ENCODE measurements around the gene SLC35E2B. TPM values are rescaled to one million over a fixed set of nuclear protein-coding genes. Genes with fewer than 3 reads are reported as not detected.
A peak's percentile ranks its signal among the peaks of the same experiment; 100 is the strongest.
"Not testable (repeated sequence)": the region's sequence is repeated elsewhere in the genome, so short reads cannot be mapped to it uniquely, and the experiment has no call there.

SLC35E2B gene
- total RNA-seq (37.2 and 55.8 TPM in 2 replicates), polyA plus RNA-seq (17.5 and 25.5 TPM in 2 replicates), polyA minus RNA-seq (ENCODE audit: low replicate concordance) (45.3 and 64.6 TPM in 2 replicates)
- 21.2 and 29.2 TPM in 2 replicates for polyA plus RNA-seq (2012)

GRCh38 chr1:1692714-1693647 lies at the start of gene SLC35E2B:
Gene SLC35E2B, minus strand, starts transcription at chr1:1692795. Its CDS starts 16,096 bp downstream, at chr1:1676699.
- DNase-seq (ENCODE audit: low read depth in 2 of 2): peak; percentile 93 to 97
- H3K4me2 ChIP-seq (ENCODE audit: extremely low read depth, insufficient read depth, low read length); H3K9me3 ChIP-seq (ENCODE audit: control insufficient read depth, insufficient read depth, low read depth, low read length); H4K20me1 ChIP-seq (ENCODE audit: control insufficient read depth, extremely low read depth, insufficient read depth, low read length); H3K27me3 ChIP-seq (ENCODE audit: control insufficient read depth, insufficient read depth, low read length); H3K36me3 ChIP-seq (ENCODE audit: control insufficient read depth, insufficient read depth, low read length); H2AFZ ChIP-seq (ENCODE audit: low read length); H3K4me1 ChIP-seq (ENCODE audit: control insufficient read depth, extremely low read depth, insufficient read depth, low read length): not testable (repeated sequence)
- peak within 1 kb of the TSS; percentile 31 to 54 (median 44) for H3K4me3 ChIP-seq (replicated peaks in 1 of 4; ENCODE audit: control extremely low read depth in 1 of 4, insufficient read depth in 1 of 4, low read depth in 3 of 4, low read length in 4 of 4)
- peaks cover 11% of the 10 kb centered on the region for H3K79me2 ChIP-seq (ENCODE audit: control insufficient read depth, insufficient read depth, low read length)
- H3K27ac ChIP-seq (ENCODE audit: insufficient read depth, low read length): peak within 1 kb of the TSS; percentile 73
- peak in 1 of 2 donors; percentile 38 for TF ChIP-seq CTCF (conservative IDR thresholded peaks at IDR 0.05 in 1 of 2, IDR thresholded peaks at IDR 0.05 in 1 of 2; ENCODE audit: low read depth in 1 of 2, low read length in 2 of 2)
- peak within 1 kb of the TSS; percentile 70 for H3K9ac ChIP-seq (ENCODE audit: insufficient read depth, low read length)

GRCh38 chr1:1741013-1741412 lies 48.4 kb upstream of the SLC35E2B start:
- H3K27me3 ChIP-seq (ENCODE audit: control insufficient read depth, insufficient read depth, low read length); H3K4me2 ChIP-seq (ENCODE audit: extremely low read depth, insufficient read depth, low read length); H4K20me1 ChIP-seq (ENCODE audit: control insufficient read depth, extremely low read depth, insufficient read depth, low read length); H2AFZ ChIP-seq (ENCODE audit: low read length); H3K4me1 ChIP-seq (ENCODE audit: control insufficient read depth, extremely low read depth, insufficient read depth, low read length); H3K9me3 ChIP-seq (ENCODE audit: control insufficient read depth, insufficient read depth, low read depth, low read length); H3K9ac ChIP-seq (ENCODE audit: insufficient read depth, low read length); H3K4me3 ChIP-seq (replicated peaks in 1 of 4; ENCODE audit: control extremely low read depth in 1 of 4, insufficient read depth in 1 of 4, low read depth in 3 of 4, low read length in 4 of 4); H3K36me3 ChIP-seq (ENCODE audit: control insufficient read depth, insufficient read depth, low read length); H3K27ac ChIP-seq (ENCODE audit: insufficient read depth, low read length); H3K79me2 ChIP-seq (ENCODE audit: control insufficient read depth, insufficient read depth, low read length): not testable (repeated sequence)
- DNase-seq (ENCODE audit: low read depth in 2 of 2): peak; percentile 91 to 99

GRCh38 chr1:1738799-1739337 lies 46.3 kb upstream of the SLC35E2B start:
- not testable (repeated sequence) for H3K4me2 ChIP-seq (ENCODE audit: extremely low read depth, insufficient read depth, low read length); H3K9me3 ChIP-seq (ENCODE audit: control insufficient read depth, insufficient read depth, low read depth, low read length); H3K27me3 ChIP-seq (ENCODE audit: control insufficient read depth, insufficient read depth, low read length); H2AFZ ChIP-seq (ENCODE audit: low read length); H3K4me1 ChIP-seq (ENCODE audit: control insufficient read depth, extremely low read depth, insufficient read depth, low read length); H3K9ac ChIP-seq (ENCODE audit: insufficient read depth, low read length); H3K79me2 ChIP-seq (ENCODE audit: control insufficient read depth, insufficient read depth, low read length); H4K20me1 ChIP-seq (ENCODE audit: control insufficient read depth, extremely low read depth, insufficient read depth, low read length); H3K4me3 ChIP-seq (replicated peaks in 1 of 4; ENCODE audit: control extremely low read depth in 1 of 4, insufficient read depth in 1 of 4, low read depth in 3 of 4, low read length in 4 of 4); H3K36me3 ChIP-seq (ENCODE audit: control insufficient read depth, insufficient read depth, low read length); H3K27ac ChIP-seq (ENCODE audit: insufficient read depth, low read length); DNase-seq (ENCODE audit: low read depth in 2 of 2)

GRCh38 chr1:1737675-1738590 lies 45.3 kb upstream of the SLC35E2B start:
- not testable (repeated sequence) for DNase-seq (ENCODE audit: low read depth in 2 of 2); H4K20me1 ChIP-seq (ENCODE audit: control insufficient read depth, extremely low read depth, insufficient read depth, low read length); H3K36me3 ChIP-seq (ENCODE audit: control insufficient read depth, insufficient read depth, low read length); H3K9me3 ChIP-seq (ENCODE audit: control insufficient read depth, insufficient read depth, low read depth, low read length); H3K4me1 ChIP-seq (ENCODE audit: control insufficient read depth, extremely low read depth, insufficient read depth, low read length); H2AFZ ChIP-seq (ENCODE audit: low read length); H3K9ac ChIP-seq (ENCODE audit: insufficient read depth, low read length); H3K79me2 ChIP-seq (ENCODE audit: control insufficient read depth, insufficient read depth, low read length); H3K4me3 ChIP-seq (replicated peaks in 1 of 4; ENCODE audit: control extremely low read depth in 1 of 4, insufficient read depth in 1 of 4, low read depth in 3 of 4, low read length in 4 of 4); H3K27ac ChIP-seq (ENCODE audit: insufficient read depth, low read length); H3K27me3 ChIP-seq (ENCODE audit: control insufficient read depth, insufficient read depth, low read length); H3K4me2 ChIP-seq (ENCODE audit: extremely low read depth, insufficient read depth, low read length)
